Right lobe of liver (tissue), 6 donors: ENCODE measurements around the gene PKD2. TPM values are rescaled to one million over a fixed set of nuclear protein-coding genes. Genes with fewer than 3 reads are reported as not detected.

Experiments used
- ATAC-seq, 4 donors: fragments of 200-7000 bp; cut with Tn5 transposase; one replicate each; pipeline ENCODE4 v1.9.1; 2020; ENCODE audit warnings: mild to moderate bottlenecking in 4 of 4, moderate library complexity in 4 of 4
- DNase-seq, 3 donors: peaks; one replicate each; pipeline ENCODE4 v3.0.0-alpha.2; 2020
- H3K27ac ChIP-seq, 3 donors: fragments of 200-600 bp; one replicate each; pipeline ENCODE4 v1.8.0; 2022
- H3K27me3 ChIP-seq, 2 donors: fragments of 200-600 bp; one replicate each; pipeline ENCODE4 v1.8.0; 2022
- H3K36me3 ChIP-seq, 4 donors: fragments of 200-600 bp; sonication (generic) in 1 of 4; one replicate each; pipeline versions ENCODE4 v1.5.1 to v1.8.0; 2017 to 2022; ENCODE audit warnings: control low read depth in 1 of 4
- H3K4me1 ChIP-seq, 4 donors: fragments of 200-600 bp; sonication (generic) in 1 of 4; one replicate each; pipeline versions ENCODE4 v1.5.1 to v1.8.0; 2017 to 2022; ENCODE audit warnings: control low read depth in 1 of 4
- H3K4me3 ChIP-seq, 3 donors: fragments of 200-600 bp; one replicate each; pipeline ENCODE4 v1.8.0; 2022
- H3K9me3 ChIP-seq, 4 donors: fragments of 200-600 bp; sonication (generic) in 1 of 4; one replicate each; pipeline versions ENCODE4 v1.5.1 to v1.8.0; 2017 to 2022; ENCODE audit warnings: control low read depth in 1 of 4
- POLR2A ChIP-seq: fragments of 450-650 bp; IDR thresholded peaks from one replicate; pipeline ENCODE4 v1.6.1; 2017; ENCODE audit warnings: antibody characterized with exemption, mild to moderate bottlenecking
- WGBS: methylation state at CpG from one replicate; pipeline ENCODE4 v1.1.6; 2018; ENCODE audit warnings: low coverage, low lambda C conversion rate; ENCODE audit not compliant: insufficient coverage; ENCODE audit errors: missing lambda C conversion rate; 5-methylcytosine and 5-hydroxymethylcytosine counted together
- intact Hi-C, 2 donors: fragments of 100-400 bp; cut with DNase I; formaldehyde crosslinking; loops; one replicate each; pipeline versions ENCODE4 v1.11.2 to v1.14.1; 2022
- total RNA-seq, 6 experiments: library from RNA; depleted of rRNA in 2 of 6; stranded (reverse); fragments of >200 nt in 2 of 6; fragmentation: NEBNext Ultra II Directional in 3 of 6; extraction: Animal tissue kit (Norgen Biotek cat#: 25700) in 3 of 6; gene quantifications; one replicate each; pipeline versions ENCODE4 v1.1.0 to v1.2.4, GENCODE V29; 2016 to 2023
- TF ChIP-seq, protein P1 (sequence below), 4 donors: fragments of 200-600 bp in 3 of 4; fragments of 450-650 bp in 1 of 4; IDR thresholded peaks; one replicate each; pipeline versions ENCODE4 v1.5.1 to v1.8.0; 2016 to 2022; ENCODE audit warnings: antibody characterized with exemption in 4 of 4, mild to moderate bottlenecking in 2 of 4
- donor health status: DM: no; HTN: yes; CAD: no.
- donor health status: DM: no; HTN: no; CAD: no.
- donor health status: DM: no; HTN: no; CAD: no.
- donor health status: DM: no; HTN: yes; CAD: no.
- donor health status: DM: no; HTN: yes; CAD: no.

PKD2 gene
- total RNA-seq, 6 experiments from 2014 or later, result 5.5 to 9.0 (median 6.7) TPM

DNA sequence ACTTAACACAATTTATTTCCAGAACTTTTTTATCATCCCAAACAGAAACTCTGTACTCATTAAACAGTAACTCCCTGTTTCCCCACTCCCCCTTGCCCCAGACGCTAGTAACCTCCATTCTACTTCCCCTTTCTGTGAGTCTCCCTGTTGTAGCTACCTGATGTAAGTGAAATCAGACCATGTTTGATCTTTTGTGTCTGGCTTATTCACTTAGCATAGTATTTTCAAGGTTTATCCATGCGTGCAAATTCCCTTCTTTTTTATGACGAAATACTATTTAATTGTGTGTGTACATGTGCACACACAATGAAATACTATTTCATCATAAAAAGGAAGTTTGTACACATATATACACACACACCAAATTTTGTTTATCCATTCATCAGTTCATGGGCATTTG is 5.2 kb downstream of the PKD2 start:
- ATAC-seq (no peak), DNase-seq (no peak)
- Histone ChIP-seq H3K27ac (no peak overlapping the region), H3K4me1 (peaks cover 0 to 11% (median 0%) of the 10 kb centered on the region in 4 donors), H3K27me3 (no peaks in the 10 kb centered on the region), H3K36me3 (no peaks in the 10 kb centered on the region), H3K9me3 (no peaks in the 10 kb centered on the region), H3K4me3 (no peak overlapping the region)
- TF ChIP-seq, protein P1, sequence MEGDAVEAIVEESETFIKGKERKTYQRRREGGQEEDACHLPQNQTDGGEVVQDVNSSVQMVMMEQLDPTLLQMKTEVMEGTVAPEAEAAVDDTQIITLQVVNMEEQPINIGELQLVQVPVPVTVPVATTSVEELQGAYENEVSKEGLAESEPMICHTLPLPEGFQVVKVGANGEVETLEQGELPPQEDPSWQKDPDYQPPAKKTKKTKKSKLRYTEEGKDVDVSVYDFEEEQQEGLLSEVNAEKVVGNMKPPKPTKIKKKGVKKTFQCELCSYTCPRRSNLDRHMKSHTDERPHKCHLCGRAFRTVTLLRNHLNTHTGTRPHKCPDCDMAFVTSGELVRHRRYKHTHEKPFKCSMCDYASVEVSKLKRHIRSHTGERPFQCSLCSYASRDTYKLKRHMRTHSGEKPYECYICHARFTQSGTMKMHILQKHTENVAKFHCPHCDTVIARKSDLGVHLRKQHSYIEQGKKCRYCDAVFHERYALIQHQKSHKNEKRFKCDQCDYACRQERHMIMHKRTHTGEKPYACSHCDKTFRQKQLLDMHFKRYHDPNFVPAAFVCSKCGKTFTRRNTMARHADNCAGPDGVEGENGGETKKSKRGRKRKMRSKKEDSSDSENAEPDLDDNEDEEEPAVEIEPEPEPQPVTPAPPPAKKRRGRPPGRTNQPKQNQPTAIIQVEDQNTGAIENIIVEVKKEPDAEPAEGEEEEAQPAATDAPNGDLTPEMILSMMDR (IDR thresholded peaks at IDR 0.05), result no peak
- TF ChIP-seq POLR2A, result no peak
- 64% methylated on average over 3 of the region's 3 CpGs for WGBS
- intact Hi-C loops, result no loop called here

DNA sequence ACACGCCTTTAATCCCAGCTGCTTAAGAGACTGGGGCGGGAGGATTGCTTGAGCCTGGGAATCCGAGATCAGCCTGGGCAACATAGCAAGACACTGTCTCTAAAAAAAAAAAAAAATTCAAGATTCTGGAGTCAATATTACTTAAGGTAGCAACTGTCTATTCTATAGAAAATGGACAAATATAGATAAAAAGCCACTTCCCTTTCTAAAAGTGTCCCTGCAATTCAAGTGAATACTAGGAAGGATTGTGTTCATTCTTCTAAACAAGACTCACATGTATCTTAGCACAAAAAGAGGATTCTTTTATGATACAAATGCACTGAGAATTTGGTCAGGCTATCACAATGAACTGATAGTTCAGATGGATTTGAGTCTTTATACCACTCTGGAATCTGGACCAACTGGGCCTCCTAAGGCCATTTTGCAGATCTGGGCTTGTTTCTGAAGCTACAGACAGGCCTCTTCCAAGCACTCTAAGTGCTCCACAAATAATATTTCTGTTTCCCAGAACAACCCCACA is 7.0 kb downstream of the PKD2 start:
- TF ChIP-seq POLR2A, result no peak
- TF ChIP-seq, protein P1 (IDR thresholded peaks at IDR 0.05), result no peak
- Histone ChIP-seq H3K36me3 (no peaks in the 10 kb centered on the region), H3K4me3 (no peak overlapping the region), H3K4me1 (peaks cover 0 to under 1% (median 0%) of the 10 kb centered on the region in 4 donors), H3K9me3 (no peaks in the 10 kb centered on the region), H3K27ac (no peak overlapping the region), H3K27me3 (no peaks in the 10 kb centered on the region)
- no peak for DNase-seq
- ATAC-seq, result no peak
- intact Hi-C loops, result no loop called here
- WGBS, result 80% methylated on average over 3 of the region's 3 CpGs

DNA sequence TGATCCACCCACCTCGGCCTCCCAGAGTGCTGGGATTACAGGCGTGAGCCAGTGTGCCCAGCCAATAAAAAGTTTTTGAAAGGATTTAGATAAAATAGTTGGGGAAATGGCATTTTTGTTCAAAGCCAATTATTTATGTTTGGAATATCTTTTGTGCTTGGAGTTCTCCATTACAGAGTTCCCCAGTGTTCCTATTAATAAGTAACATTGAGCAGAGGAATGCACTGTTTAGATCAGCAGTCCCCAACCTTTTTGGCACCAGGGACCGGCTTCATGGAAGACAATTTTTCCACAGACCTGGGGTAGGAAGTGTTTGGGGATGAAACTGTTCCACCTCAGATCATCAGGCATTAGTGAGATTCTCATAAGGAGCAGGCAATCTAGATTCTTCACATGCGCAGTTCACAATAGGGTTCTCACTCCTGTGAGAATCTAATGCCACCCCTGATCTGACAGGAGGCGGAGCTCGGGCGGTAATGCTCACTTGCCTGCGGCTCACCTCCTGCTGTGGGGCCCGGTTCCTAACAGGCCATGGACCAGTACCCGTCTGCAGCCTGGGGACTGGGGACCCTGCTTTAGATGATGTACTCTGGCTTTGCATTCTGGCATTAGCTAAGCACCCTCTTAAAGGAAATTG is 8.3 kb downstream of the PKD2 start:
- no peaks in the 10 kb centered on the region for H3K27me3 ChIP-seq
- ATAC-seq, result no peak
- H3K4me3 ChIP-seq, result no peak overlapping the region
- no peaks in the 10 kb centered on the region for H3K36me3 ChIP-seq
- TF ChIP-seq, protein P1 (IDR thresholded peaks at IDR 0.05), result no peak
- no peak for TF ChIP-seq POLR2A
- no peaks in the 10 kb centered on the region for H3K9me3 ChIP-seq
- no peaks in the 10 kb centered on the region for H3K4me1 ChIP-seq
- no peak overlapping the region for H3K27ac ChIP-seq
- intact Hi-C loops, result no loop called here
- no peak for DNase-seq
- WGBS, result 63% methylated on average over 5 of the region's 10 CpGs

DNA sequence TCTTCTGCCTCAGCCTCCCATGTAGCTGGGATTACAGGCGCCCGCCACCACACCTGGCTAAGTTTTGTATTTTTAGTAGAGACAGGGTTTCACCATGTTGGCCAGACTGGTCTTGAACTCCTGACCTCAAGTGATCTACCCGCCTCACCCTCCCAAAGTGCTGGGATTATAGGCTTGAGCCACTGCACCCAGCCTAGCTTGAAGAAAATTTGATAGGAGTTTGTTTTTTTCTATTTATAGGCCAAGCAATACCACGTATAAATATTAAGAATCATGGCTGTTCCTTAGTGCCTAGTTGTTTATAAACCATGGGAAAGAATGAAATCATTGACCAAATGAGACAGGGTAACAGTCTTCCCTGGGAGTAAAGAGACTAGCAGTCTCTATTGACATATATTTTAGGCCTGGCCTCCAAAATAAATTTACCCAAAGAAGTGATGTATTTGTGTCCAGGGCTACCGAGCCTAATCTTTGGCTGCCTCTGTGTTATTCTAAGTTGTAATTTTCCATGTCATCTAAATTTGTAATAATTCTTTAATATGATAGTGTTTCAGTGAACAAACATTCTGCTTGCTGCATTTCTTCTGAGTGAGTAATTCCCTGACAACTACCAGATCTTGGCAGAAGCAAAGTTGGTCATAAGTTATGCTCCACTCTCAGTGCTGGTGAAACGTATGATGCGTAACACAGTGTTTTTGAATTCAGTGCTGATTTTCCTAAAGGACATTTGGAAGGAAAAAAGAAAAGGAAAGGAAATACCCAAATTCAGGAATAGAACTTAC is 10.3 kb downstream of the PKD2 start:
- no peak for DNase-seq
- no peaks in the 10 kb centered on the region for H3K36me3 ChIP-seq
- H3K9me3 ChIP-seq, result no peaks in the 10 kb centered on the region
- no peaks in the 10 kb centered on the region for H3K27me3 ChIP-seq
- 72% methylated on average over 5 of the region's 7 CpGs for WGBS
- intact Hi-C loops, result no loop called here
- peak overlapping the region in 2 of 3 donors; percentile 23 to 62 for H3K27ac ChIP-seq
- no peak for TF ChIP-seq POLR2A
- TF ChIP-seq, protein P1 (IDR thresholded peaks at IDR 0.05), result no peak
- H3K4me1 ChIP-seq, result no peaks in the 10 kb centered on the region
- H3K4me3 ChIP-seq, result no peak overlapping the region
- ATAC-seq, result peak in 2 of 4 donors; percentile 41 to 54
